ENCODE measurements around the gene F8A3. TPM values are rescaled to one million over a fixed set of nuclear protein-coding genes. Genes with fewer than 3 reads are reported as not detected.

Gene F8A3
- total RNA-seq, 1 experiment from 2014 or later = not detected

GRCh38 chrX:155417769-155418168 is 40.7 kb downstream of the F8A3 start:
- no peaks in the 10 kb centered on the region for H3K36me3 ChIP-seq (ENCODE audit: control insufficient read depth in 1 of 2, insufficient read depth in 2 of 2, low read length in 2 of 2)
- BruUV-seq (replicated peaks) = no TSS peak
- H3K27me3 ChIP-seq (ENCODE audit: insufficient read depth, low read length) = no peaks in the 10 kb centered on the region
- H4K20me1 ChIP-seq (ENCODE audit: insufficient read depth) = no peaks in the 10 kb centered on the region
- DNase-seq (ENCODE audit: low read depth, low spot score) (no peak), ATAC-seq (no peak)
- RAD21 ChIA-PET (ENCODE audit: low non-redundant PET in 1 of 2, low total read pairs in 2 of 2, uncharacterized antibody in 2 of 2, unreplicated experiment in 2 of 2) = no interaction called here
- no peaks in the 10 kb centered on the region for H3K4me1 ChIP-seq (ENCODE audit: control insufficient read depth in 1 of 2, insufficient read depth in 2 of 2, low read length in 2 of 2)
- POLR2A ChIA-PET = no interaction called here
- H3K27ac ChIP-seq (ENCODE audit: low read depth, low read length) = no peak overlapping the region
- no peaks in the 10 kb centered on the region for H3K9me2 ChIP-seq (ENCODE audit: insufficient read depth)
- CTCF ChIA-PET = no interaction called here
- intact Hi-C loops (cut with micrococcal nuclease) = no loop called here
- H3K4me2 ChIP-seq (ENCODE audit: low read length) = no peak overlapping the region
- TF ChIP-seq EGR1 (IDR thresholded peaks at IDR 0.05; ENCODE audit: low read depth) (no peak), ELF1 (IDR thresholded peaks at IDR 0.05; ENCODE audit: borderline replicate concordance, low read depth) (no peak), FOSL1 (IDR thresholded peaks at IDR 0.05; ENCODE audit: low read depth) (no peak), SP1 (IDR thresholded peaks at IDR 0.05; ENCODE audit: low read depth) (no peak), SIN3A (IDR thresholded peaks at IDR 0.05; ENCODE audit: low read depth) (no peak), TCF7L2 (IDR thresholded peaks at IDR 0.05; ENCODE audit: borderline replicate concordance, extremely low read depth, insufficient read depth, insufficient read length) (no peak), ZNF274 (IDR thresholded peaks at IDR 0.05; ENCODE audit: low read depth, low read length) (no peak), ATF3 (IDR thresholded peaks at IDR 0.05) (no peak), SRF (IDR thresholded peaks at IDR 0.05; ENCODE audit: low read depth) (no peak), REST (IDR thresholded peaks at IDR 0.05; ENCODE audit: low read depth) (no peak), POLR2AphosphoS5 (IDR thresholded peaks at IDR 0.05; ENCODE audit: low read depth, low read length) (no peak)
- TF ChIP-seq, protein P1, sequence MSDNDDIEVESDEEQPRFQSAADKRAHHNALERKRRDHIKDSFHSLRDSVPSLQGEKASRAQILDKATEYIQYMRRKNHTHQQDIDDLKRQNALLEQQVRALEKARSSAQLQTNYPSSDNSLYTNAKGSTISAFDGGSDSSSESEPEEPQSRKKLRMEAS (IDR thresholded peaks at IDR 0.05) = no peak
- TF ChIP-seq, protein P2, sequence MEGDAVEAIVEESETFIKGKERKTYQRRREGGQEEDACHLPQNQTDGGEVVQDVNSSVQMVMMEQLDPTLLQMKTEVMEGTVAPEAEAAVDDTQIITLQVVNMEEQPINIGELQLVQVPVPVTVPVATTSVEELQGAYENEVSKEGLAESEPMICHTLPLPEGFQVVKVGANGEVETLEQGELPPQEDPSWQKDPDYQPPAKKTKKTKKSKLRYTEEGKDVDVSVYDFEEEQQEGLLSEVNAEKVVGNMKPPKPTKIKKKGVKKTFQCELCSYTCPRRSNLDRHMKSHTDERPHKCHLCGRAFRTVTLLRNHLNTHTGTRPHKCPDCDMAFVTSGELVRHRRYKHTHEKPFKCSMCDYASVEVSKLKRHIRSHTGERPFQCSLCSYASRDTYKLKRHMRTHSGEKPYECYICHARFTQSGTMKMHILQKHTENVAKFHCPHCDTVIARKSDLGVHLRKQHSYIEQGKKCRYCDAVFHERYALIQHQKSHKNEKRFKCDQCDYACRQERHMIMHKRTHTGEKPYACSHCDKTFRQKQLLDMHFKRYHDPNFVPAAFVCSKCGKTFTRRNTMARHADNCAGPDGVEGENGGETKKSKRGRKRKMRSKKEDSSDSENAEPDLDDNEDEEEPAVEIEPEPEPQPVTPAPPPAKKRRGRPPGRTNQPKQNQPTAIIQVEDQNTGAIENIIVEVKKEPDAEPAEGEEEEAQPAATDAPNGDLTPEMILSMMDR (IDR thresholded peaks at IDR 0.05 in 2 of 3, conservative IDR thresholded peaks at IDR 0.05 in 1 of 3; ENCODE audit: borderline replicate concordance in 1 of 3, insufficient read depth in 1 of 3, low read depth in 2 of 3, low read length in 2 of 3) = no peak
- no peak overlapping the region for H2AFZ ChIP-seq (ENCODE audit: low read depth, low read length, poor library complexity, severe bottlenecking)
- no peak overlapping the region for H3K4me3 ChIP-seq (replicated peaks in 1 of 2; ENCODE audit: low read depth in 1 of 2, low read length in 2 of 2)
- H3K9me3 ChIP-seq (ENCODE audit: control insufficient read depth in 1 of 2, insufficient read depth in 1 of 2, low read depth in 1 of 2, low read length in 2 of 2) = no peaks in the 10 kb centered on the region
- H3K79me2 ChIP-seq (ENCODE audit: insufficient read depth, low read length) = no peaks in the 10 kb centered on the region
- no peak overlapping the region for H3K9ac ChIP-seq (ENCODE audit: low read length)

Small RNAs within 50 kb of the gene (microRNA-seq; reads per million reads assigned to microRNA genes)
- gene MIR1184-3 (ENCODE audit: borderline number of aligned reads) = not detected

Other genes starting within 250 kb of the F8A3 start
- 77.3 TPM for gene VBP1, start 242.2 kb downstream of the F8A3 start, total RNA-seq (2021; ENCODE audit: unreplicated experiment)
- gene RAB39B, start 194.1 kb downstream of the F8A3 start, total RNA-seq (2021; ENCODE audit: unreplicated experiment) = 0.10 TPM
- 0.89 TPM for gene CLIC2, start 124.0 kb downstream of the F8A3 start, total RNA-seq (2021; ENCODE audit: unreplicated experiment)
- not detected for gene F8A2, start 76.5 kb downstream of the F8A3 start, total RNA-seq (2021; ENCODE audit: unreplicated experiment)
- 0.22 TPM for gene SPRY3, start 154.0 kb upstream of the F8A3 start, total RNA-seq (2021; ENCODE audit: unreplicated experiment)
- gene TMLHE, start 154.3 kb upstream of the F8A3 start, total RNA-seq (2021; ENCODE audit: unreplicated experiment) = 12.2 TPM

Data from HCT116 (cell line).